ENCODE data around the gene INSYN2A.
A peak's percentile ranks its signal among the peaks of the same experiment; 100 is the strongest.

INSYN2A gene

DNA sequence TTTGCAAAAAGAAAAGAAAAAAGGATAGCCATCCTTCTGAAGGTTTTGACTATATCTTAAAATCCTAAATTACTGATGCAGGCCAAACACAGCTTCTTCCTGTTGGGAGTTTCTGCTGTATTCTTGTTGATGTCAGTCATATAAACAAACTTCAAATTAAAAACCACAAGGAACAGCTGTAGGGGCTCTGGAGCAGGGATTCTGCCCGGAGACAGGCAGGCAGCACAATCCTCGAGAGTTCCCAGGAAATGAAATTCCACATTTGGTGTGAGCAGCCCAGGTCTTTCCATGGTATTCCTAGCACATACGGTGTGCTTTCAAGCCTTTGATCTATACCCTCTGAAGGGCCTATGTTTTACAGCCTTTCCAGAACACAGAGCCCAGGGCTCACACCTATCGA, 43.2 kb downstream of the INSYN2A start:
- DNase-seq: no peak

DNA sequence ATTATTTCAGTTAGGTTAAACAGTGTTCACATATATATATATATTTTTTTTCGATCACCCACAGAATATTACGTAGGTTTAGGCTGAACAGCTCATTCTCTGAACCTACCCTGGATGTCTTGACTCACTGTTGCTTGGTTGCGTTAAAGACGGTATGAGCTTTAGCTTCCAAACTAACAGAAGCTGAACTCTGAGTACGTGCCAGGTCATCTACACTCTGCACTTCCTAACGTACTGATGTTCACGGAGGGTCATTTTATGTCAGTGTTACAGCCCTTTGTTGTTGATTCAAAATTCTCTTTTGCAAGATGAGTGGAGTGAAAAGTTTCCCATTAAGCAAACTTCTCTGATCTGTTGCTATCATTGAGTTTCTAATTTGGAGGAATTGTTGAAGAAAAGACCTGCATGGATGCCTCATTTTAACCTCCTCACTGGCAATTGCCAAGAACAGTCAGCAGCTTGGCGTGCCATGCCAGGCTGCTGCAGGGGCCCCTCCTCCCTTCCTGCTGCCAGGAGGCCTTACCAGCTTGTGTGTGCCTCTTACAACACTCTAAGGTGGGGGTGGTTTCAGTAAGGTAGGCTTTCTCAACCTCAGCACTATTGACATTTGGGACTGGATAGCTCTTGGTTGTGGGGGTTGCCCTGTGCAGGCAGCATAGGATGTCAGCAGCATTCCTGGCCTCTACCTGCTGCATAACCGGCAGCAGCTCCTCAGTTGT, 44.3 kb downstream of the INSYN2A start:
- DNase-seq: no peak

DNA sequence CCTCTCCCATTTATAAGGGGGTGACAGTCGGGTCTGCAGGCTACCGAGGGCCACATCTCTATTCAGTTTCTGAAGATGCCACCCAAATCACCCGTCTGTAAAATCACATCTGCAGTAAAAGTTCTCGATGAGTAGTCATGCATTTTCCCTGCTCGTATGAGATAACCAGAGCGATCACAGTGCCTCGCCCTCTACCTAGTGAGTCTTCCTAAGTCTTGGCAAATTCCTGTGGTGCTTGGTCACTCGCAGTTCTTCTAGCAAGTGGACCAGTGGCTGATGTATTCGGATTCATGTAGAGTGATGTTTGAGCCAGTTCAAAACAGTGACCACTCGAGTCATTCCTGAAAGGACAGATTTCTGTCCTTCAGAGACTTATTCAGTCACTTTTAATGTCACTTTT, 44.9 kb downstream of the INSYN2A start:
- DNase-seq: peak; percentile 26

DNA sequence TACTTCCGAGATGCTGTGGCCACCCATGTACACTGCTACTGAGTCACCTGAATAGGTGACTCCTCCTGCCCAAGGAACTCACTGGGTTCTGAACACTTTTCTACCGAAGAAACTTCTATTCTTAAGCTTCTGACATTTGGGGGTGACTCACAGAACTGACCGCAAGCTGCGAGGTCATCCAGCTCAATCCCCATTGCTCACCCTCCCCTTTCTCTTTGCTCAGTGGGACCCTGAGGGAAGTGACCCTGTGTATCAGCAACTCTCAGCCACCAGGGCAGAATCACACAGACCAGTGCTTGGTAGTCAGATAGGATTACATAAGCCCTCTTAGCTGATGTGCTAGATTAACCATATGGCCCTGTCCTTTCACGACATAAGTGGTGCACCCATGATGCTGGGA, 46.3 kb downstream of the INSYN2A start:
- DNase-seq: peak; percentile 49

DNA sequence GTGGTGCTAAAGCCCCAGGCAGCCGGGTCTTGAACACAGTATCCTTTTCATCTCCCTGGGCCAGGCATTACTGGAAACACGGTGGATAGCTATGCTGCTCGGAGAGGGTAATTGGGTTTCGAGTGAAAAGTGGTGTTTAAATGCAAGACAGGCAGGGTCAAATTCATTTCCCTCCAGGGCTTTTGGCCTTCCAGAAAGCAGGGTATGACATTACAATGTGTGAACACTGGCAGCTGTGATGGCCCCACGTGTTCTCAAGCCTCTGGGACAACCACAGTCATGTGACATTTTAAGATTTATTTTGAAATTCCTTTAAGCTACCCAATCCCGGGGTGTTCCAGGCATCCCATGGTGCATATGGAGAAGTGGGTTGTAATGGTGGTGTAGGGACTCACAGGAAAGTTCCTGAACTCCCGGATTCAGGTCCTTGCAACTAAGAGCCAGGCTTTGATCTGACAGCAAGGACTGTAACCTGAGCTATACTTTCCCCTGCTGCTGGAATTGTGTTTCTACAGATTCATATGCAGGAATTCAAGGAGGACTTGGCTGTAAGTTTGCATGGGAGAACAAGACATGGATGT, 46.8 kb downstream of the INSYN2A start:
- peak; percentile 31 for DNase-seq

DNA sequence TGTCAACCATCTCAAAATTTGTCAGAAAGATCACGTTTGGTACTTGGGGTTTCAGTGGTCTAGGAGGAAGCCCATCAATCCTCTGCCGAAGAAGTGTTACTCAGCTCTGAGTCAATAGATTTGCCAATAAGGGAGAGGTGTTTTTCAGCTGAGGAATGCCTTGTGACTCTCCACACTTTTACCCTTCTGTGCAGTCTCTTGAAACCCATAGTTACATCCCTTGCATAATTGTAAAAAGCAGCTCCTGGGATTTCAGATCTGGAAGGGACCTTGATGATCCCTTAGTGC, 47.5 kb downstream of the INSYN2A start:
- peak; percentile 86 for DNase-seq

DNA sequence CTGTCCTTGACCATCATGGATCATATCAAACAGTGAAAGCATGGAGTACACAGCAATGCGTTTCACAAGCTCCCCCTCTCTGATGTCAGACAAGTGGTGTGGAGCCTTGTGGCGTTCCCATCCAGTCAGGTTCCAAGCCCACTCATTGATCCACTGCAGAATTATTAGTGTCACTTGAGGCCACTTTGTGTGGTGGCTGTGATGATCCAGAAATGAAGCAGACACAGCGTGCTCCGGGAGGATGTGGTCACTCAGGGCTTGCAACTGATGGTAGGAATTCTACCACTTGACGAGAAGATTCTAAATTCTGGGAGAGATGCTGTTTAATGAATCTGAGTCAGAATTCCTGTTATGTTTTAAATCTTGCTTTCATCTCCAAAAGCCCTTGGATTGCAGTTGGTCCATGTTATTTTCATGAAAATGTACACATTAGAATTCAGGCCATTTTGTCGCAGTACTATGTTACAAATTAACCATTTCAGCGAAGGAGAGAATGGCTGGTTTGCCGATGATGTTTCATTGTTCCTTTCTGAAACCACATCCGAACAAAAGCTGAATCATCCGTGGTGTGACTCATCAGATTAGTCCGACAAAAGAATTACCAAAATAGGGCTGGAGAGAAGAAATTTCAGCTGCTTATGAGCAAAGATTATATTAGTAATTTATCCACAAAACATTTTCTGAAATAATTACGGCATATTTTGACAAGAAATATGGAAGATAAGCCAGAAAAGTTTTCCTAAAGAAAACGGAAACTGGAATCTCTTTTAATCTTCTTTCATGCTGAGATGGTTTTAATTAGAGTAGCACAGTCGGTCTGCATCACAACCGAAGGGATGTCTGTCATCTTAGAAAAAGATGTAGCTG, 48.1 kb downstream of the INSYN2A start:
- DNase-seq: peak; percentile 94

DNA sequence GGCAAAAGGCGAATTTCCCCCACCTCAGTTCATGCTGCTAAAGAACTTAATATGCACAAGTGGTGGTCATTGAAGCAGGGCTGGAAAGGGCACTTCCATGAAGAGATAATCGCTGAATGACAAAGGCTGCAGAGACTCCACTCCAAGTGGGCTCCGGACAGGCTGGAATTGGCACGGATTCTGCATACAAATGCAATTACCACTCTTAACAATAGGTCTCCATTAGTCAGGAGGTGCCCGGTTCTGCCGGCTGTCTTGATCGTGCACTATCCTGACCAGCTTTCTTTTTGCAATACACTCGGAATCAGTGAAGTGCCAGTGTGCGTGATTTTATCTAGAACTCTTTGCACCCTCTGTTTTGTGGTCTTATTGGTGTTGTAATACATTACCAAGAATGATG, 49.7 kb downstream of the INSYN2A start:
- DNase-seq: no peak
